GM12878 (cell line): ENCODE measurements around the gene STK39. TPM values are rescaled to one million over a fixed set of nuclear protein-coding genes. Genes with fewer than 3 reads are reported as not detected.

Experiments used
- ATAC-seq: fragments of 200-7000 bp; cut with Tn5 transposase; 3 replicates; pipeline ENCODE4 v1.9.1; 2020; ENCODE audit warnings: mild to moderate bottlenecking, moderate library complexity
- BruUV-seq: library from RNA; stranded (reverse); fragments of 400-500 nt; replicated peaks from 2 replicates; lab custom pipeline; 2021; lab: Mats Ljungman, UMichigan
- CTCF ChIA-PET: fragments of 300-600 bp; sonication (Branson Sonifier 250); formaldehyde crosslinking; extraction: SDS; loops from one replicate; lab custom pipeline; 2021; ENCODE audit warnings: inconsistent platforms; lab: Yijun Ruan, JAX
- POLR2A ChIA-PET: fragments of 350-600 bp; formaldehyde crosslinking; extraction: SDS; loops from one replicate; lab custom pipeline; 2021; ENCODE audit warnings: inconsistent platforms; lab: Charles Lee
- RAD21 ChIA-PET: fragments of 300-600 bp; sonication (Branson Sonifier 250); formaldehyde crosslinking; loops from one replicate; lab custom pipeline; 2023; ENCODE audit warnings: antibody characterized with exemption; ENCODE audit not compliant: unreplicated experiment; lab: Charles Lee
- SMC1A ChIA-PET: fragments of 300-600 bp; sonication (Branson Sonifier 250); formaldehyde crosslinking; loops from one replicate; lab custom pipeline; 2023; ENCODE audit not compliant: unreplicated experiment, uncharacterized antibody; lab: Charles Lee
- DNase-seq: peaks from one replicate; pipeline ENCODE4 v3.0.0-alpha.2; 2011; ENCODE audit warnings: low read depth, low spot score
- FAIRE-seq: peaks from 3 replicates; lab custom pipeline; 2011; peaks lifted over from hg19 to GRCh38; lab: Jason Lieb, UNC
- H2AFZ ChIP-seq: 2 replicates; pipeline ENCODE4 v1.6.0; 2011; ENCODE audit warnings: low read depth, low read length, control low read depth; ENCODE audit not compliant: control insufficient read depth
- H3K27ac ChIP-seq: 2 replicates; pipeline ENCODE4 v1.5.1; 2011; ENCODE audit warnings: control low read depth; ENCODE audit not compliant: control insufficient read depth, insufficient read depth
- H3K27me3 ChIP-seq, 2 experiments: replicated peaks in 1 of 2; 2 replicates each; pipeline versions ENCODE4 v1.6.0 to v1.6.1; 2011; ENCODE audit warnings: low read length in 1 of 2; ENCODE audit not compliant: control insufficient read depth in 2 of 2, insufficient read depth in 2 of 2
- H3K36me3 ChIP-seq, 2 experiments: 2 replicates each; pipeline ENCODE4 v1.5.1; 2011; ENCODE audit warnings: low read length in 1 of 2; ENCODE audit not compliant: control insufficient read depth in 2 of 2, insufficient read depth in 2 of 2
- H3K4me1 ChIP-seq: 2 replicates; pipeline ENCODE4 v1.6.1; 2011; ENCODE audit warnings: mild to moderate bottlenecking, low read length, moderate library complexity, mixed read lengths; ENCODE audit not compliant: control insufficient read depth, insufficient read depth
- H3K4me2 ChIP-seq: 2 replicates; pipeline ENCODE4 v1.6.0; 2011; ENCODE audit warnings: control low read depth; ENCODE audit not compliant: control insufficient read depth, insufficient read depth
- H3K4me3 ChIP-seq: fragments of 200-600 bp; sonication (generic); 2 replicates; pipeline ENCODE4 v1.5.1; 2016
- H3K79me2 ChIP-seq: 2 replicates; pipeline ENCODE4 v1.6.0; 2011; ENCODE audit warnings: low read length; ENCODE audit not compliant: control insufficient read depth, insufficient read depth
- H3K9ac ChIP-seq: 2 replicates; pipeline ENCODE4 v1.8.0; 2011; ENCODE audit warnings: low read length, control low read depth, mixed read lengths; ENCODE audit not compliant: control insufficient read depth, insufficient read depth
- H3K9me3 ChIP-seq: replicated peaks from 3 replicates; pipeline ENCODE4 v1.5.1; 2011; ENCODE audit warnings: mild to moderate bottlenecking, low read length; ENCODE audit not compliant: control insufficient read depth, insufficient read depth
- H4K20me1 ChIP-seq: 2 replicates; pipeline ENCODE4 v1.6.0; 2011; ENCODE audit not compliant: control insufficient read depth, insufficient read depth
- BCL3 ChIP-seq: IDR thresholded peaks from 2 replicates; pipeline ENCODE4 v1.6.1; 2011; ENCODE audit warnings: borderline replicate concordance, low read depth, mild to moderate bottlenecking, moderate library complexity, low read length; ENCODE audit not compliant: insufficient read depth, poor library complexity, severe bottlenecking
- BCLAF1 ChIP-seq: fragments of 450-650 bp; IDR thresholded peaks from 2 replicates; pipeline ENCODE4 v1.6.1; 2017; ENCODE audit warnings: antibody characterized with exemption, mild to moderate bottlenecking, moderate library complexity
- BHLHE40 ChIP-seq, 2 experiments: fragments of 450-650 bp in 1 of 2; IDR thresholded peaks; 2 replicates each; pipeline ENCODE4 v1.6.1; 2011 to 2017; ENCODE audit warnings: low read depth in 2 of 2, borderline replicate concordance in 1 of 2, improper control_type of control experiment in 1 of 2, low read length in 1 of 2, mild to moderate bottlenecking in 1 of 2
- CUX1 ChIP-seq: IDR thresholded peaks from 2 replicates; pipeline ENCODE4 v1.6.1; 2012; ENCODE audit warnings: improper control_type of control experiment, low read depth, low read length; ENCODE audit not compliant: insufficient replicate concordance
- GABPA ChIP-seq: IDR thresholded peaks from 2 replicates; pipeline ENCODE4 v1.6.1; 2014; ENCODE audit warnings: antibody characterized with exemption, low read depth, mild to moderate bottlenecking, inconsistent platforms
- GATAD2B ChIP-seq: fragments of 450-650 bp; conservative IDR thresholded peaks from 2 replicates; pipeline ENCODE4 v1.6.1; 2017; ENCODE audit warnings: low read depth, mild to moderate bottlenecking, moderate library complexity
- JUNB ChIP-seq: IDR thresholded peaks from 2 replicates; pipeline ENCODE4 v1.6.1; 2016; ENCODE audit warnings: antibody characterized with exemption, mild to moderate bottlenecking
- LARP7 ChIP-seq: fragments of 450-650 bp; IDR thresholded peaks from 2 replicates; pipeline ENCODE4 v1.6.1; 2017; ENCODE audit warnings: mild to moderate bottlenecking
- MEF2A ChIP-seq: IDR thresholded peaks from 2 replicates; pipeline ENCODE4 v1.6.1; 2011; ENCODE audit warnings: low read depth, mild to moderate bottlenecking, low read length, moderate library complexity; ENCODE audit not compliant: insufficient read depth
- NFIC ChIP-seq: IDR thresholded peaks from 2 replicates; pipeline ENCODE4 v1.6.1; 2012; ENCODE audit warnings: low read depth, mild to moderate bottlenecking, inconsistent platforms, low read length, moderate library complexity
- RB1 ChIP-seq: fragments of 450-650 bp; formaldehyde crosslinking; IDR thresholded peaks from 2 replicates; pipeline ENCODE4 v1.6.1; 2017; ENCODE audit warnings: mild to moderate bottlenecking, borderline replicate concordance
- SPI1 ChIP-seq: IDR thresholded peaks from 2 replicates; pipeline ENCODE4 v1.6.1; 2011; ENCODE audit warnings: low read depth, mild to moderate bottlenecking, low read length, moderate library complexity, borderline replicate concordance; ENCODE audit not compliant: insufficient read depth
- STAT3 ChIP-seq: IDR thresholded peaks from 2 replicates; pipeline ENCODE4 v1.6.1; 2011; ENCODE audit warnings: low read depth, low read length, improper control_type of control experiment
- USF1 ChIP-seq: IDR thresholded peaks from 2 replicates; pipeline ENCODE4 v1.6.1; 2011; ENCODE audit warnings: borderline replicate concordance, low read depth, mild to moderate bottlenecking, moderate library complexity, mixed read lengths, low read length; ENCODE audit not compliant: insufficient read depth; ENCODE audit errors: extremely low read length
- WGBS: methylation state at CpG from one replicate; pipeline ENCODE4 v1.1.6; 2016; ENCODE audit warnings: low lambda C conversion rate; ENCODE audit not compliant: insufficient replicate concordance, insufficient coverage; ENCODE audit errors: missing lambda C conversion rate; 5-methylcytosine and 5-hydroxymethylcytosine counted together
- in situ Hi-C: fragments of 300-500 bp; cut with MboI; formaldehyde crosslinking; loops from 9 replicates; pipeline ENCODE4 v1.14.3; 2018; ENCODE audit warnings: mixed read lengths
- intact Hi-C: fragments of 100-400 bp; cut with micrococcal nuclease; formaldehyde crosslinking; loops from one replicate; pipeline ENCODE4 v1.14.2; 2022; ENCODE audit not compliant: unreplicated experiment
- polyA plus RNA-seq, 11 experiments: library from polyadenylated mRNA; depleted of rRNA in 4 of 11; unstranded in 6 of 11; stranded (reverse) in 5 of 11; fragments of >200 nt; fragmentation: Nextera tagmentation in 4 of 11; fragmentation: Illumina TruSeq in 1 of 11; extraction: Ambion mirVana in 4 of 11; extraction: Trizol in 1 of 11; gene quantifications; 1 replicate in 1 of 11; 2 replicates in 10 of 11; pipeline versions ENCODE4 v1.2.1 to v1.2.3, GENCODE V29; 2011 to 2016; ENCODE audit warnings: inconsistent platforms in 2 of 11, missing spikeins in 2 of 11, low read depth in 1 of 11
- total RNA-seq, 4 experiments: library from RNA; depleted of rRNA in 3 of 4; stranded (reverse); fragments of >200 nt in 3 of 4; fragmentation: Illumina TruSeq in 1 of 4; extraction: Trizol in 1 of 4; gene quantifications; 2 replicates each; pipeline versions ENCODE4 v1.2.1 to v1.2.3, GENCODE V29; 2013 to 2021

The STK39 gene
- total and polyA plus RNA-seq, 10 of the 15 experiments (the other 5 are each of a cell fraction or from before 2014, with no cell fraction given): 0.03 to 0.21 (median 0.07) TPM; not detected in 5

GRCh38 chr2:167914969-167915368 is 332.4 kb downstream of the STK39 start:
- H3K9me3 ChIP-seq: no peaks in the 10 kb centered on the region
- no peak overlapping the region for H2AFZ ChIP-seq
- no peak overlapping the region for H3K27ac ChIP-seq
- no peak overlapping the region for H3K4me3 ChIP-seq
- H3K79me2 ChIP-seq: no peaks in the 10 kb centered on the region
- no peak overlapping the region for H3K9ac ChIP-seq
- no peak for TF ChIP-seq STAT3
- TF ChIP-seq BCL3: no peak
- no peak for TF ChIP-seq NFIC
- TF ChIP-seq BCLAF1: no peak
- TF ChIP-seq SPI1: no peak
- no peak for TF ChIP-seq JUNB
- TF ChIP-seq RB1: no peak
- no peak for TF ChIP-seq BHLHE40 (IDR thresholded peaks at IDR 0.05; ENCODE audit: borderline replicate concordance in 1 of 2, low read depth in 2 of 2, low read length in 1 of 2)
- no peak for TF ChIP-seq GATAD2B
- TF ChIP-seq LARP7: no peak
- TF ChIP-seq CUX1: no peak
- no peak for TF ChIP-seq GABPA
- no peak for TF ChIP-seq USF1
- no peak for TF ChIP-seq MEF2A
- no peaks in the 10 kb centered on the region for H3K36me3 ChIP-seq
- H3K4me2 ChIP-seq: no peak overlapping the region
- ATAC-seq (no peak), DNase-seq (no peak), FAIRE-seq (no peak)
- no TSS peak for BruUV-seq
- WGBS: 22% methylated on average over 3 of the region's 3 CpGs
- RAD21 ChIA-PET: no interaction called here
- CTCF ChIA-PET: no interaction called here
- POLR2A ChIA-PET: no interaction called here
- H3K4me1 ChIP-seq: no peaks in the 10 kb centered on the region
- no peaks in the 10 kb centered on the region; a peak in 1 of 4 replicates for H3K27me3 ChIP-seq
- no peaks in the 10 kb centered on the region for H4K20me1 ChIP-seq
- SMC1A ChIA-PET: no interaction called here
- in situ Hi-C loops: no loop called here
- intact Hi-C loops: no loop called here
